SU-DHL-6 (cell line): ENCODE data around the gene PDE8B.

ENCODE experiments used
- CTCF ChIP-seq: fragments of 200-600 bp; sonication (generic); IDR thresholded peaks from one replicate; pipeline ENCODE4 v1.5.1; 2017; ENCODE audit warnings: antibody characterized with exemption, mild to moderate bottlenecking, low read length, moderate library complexity; ENCODE audit not compliant: insufficient read depth, poor library complexity, severe bottlenecking
- EZH2phosphoT487 ChIP-seq: fragments of 200-600 bp; sonication (generic), shearing (Covaris generic); conservative IDR thresholded peaks from 2 replicates; pipeline ENCODE4 v1.6.1; 2018; ENCODE audit warnings: mild to moderate bottlenecking, antibody characterized with exemption, low read length, moderate library complexity, mixed read lengths

- TF ChIP-seq EZH2phosphoT487: no peak
- no peak for TF ChIP-seq CTCF
Observed at GRCh38 chr5:77316871-77317661, 106.6 kb downstream of the PDE8B start.
